ENCODE data around the gene MAP3K4. TPM values are rescaled to one million over a fixed set of nuclear protein-coding genes. Genes with fewer than 3 reads are reported as not detected.
A peak's percentile ranks its signal among the peaks of the same experiment; 100 is the strongest.

The MAP3K4 gene
- total RNA-seq, 1 donor from 2014 or later = 84.3 TPM

- H3K4me1 Mint-ChIP-seq = no peaks in the 10 kb centered on the region
- no peak for DNase-seq (ENCODE audit: low read depth, low spot score)
- H3K9me3 Mint-ChIP-seq = peaks cover 39% of the 10 kb centered on the region
- no peak for TF ChIP-seq CTCF (conservative IDR thresholded peaks at IDR 0.05)
- no peaks in the 10 kb centered on the region for H3K27me3 Mint-ChIP-seq (ENCODE audit: low read depth)
- no peak overlapping the region for H3K27ac Mint-ChIP-seq (ENCODE audit: unreplicated experiment)
- peaks cover 80% of the 10 kb centered on the region for H3K36me3 Mint-ChIP-seq (ENCODE audit: low read depth)
- peak overlapping the region; percentile 19 for H3K4me3 Mint-ChIP-seq
These were observed 136.7 kb downstream of the MAP3K4 start for GRCh38 chr6:161128230-161128629.

DNA sequence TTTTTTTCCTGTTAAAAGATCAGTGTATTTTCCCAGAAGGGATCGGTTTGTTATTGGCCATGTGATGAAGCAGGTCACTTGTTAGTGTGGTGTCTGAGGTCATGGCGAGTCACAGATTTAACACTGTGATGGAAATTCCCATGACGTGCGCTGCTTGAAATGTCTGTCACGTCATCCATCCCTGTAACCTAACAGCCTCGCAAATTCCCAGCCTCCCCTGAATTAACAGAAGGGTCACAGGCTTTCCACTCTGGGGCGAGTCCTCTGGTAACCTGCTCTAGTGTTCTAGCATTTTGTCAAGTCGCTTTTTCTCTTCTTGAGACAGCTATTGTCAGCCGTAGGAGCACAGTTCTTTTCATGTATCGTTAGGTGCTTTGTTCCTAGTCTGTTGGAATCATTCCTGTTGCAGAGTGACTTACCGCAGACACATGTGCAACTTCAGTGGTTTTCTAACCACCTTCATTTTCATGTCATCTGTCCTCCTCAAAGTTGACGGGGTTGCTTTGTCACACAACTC is 137.2 kb downstream of the MAP3K4 start:
- Mint-ChIP-seq H3K36me3 (ENCODE audit: low read depth) (peaks cover 79% of the 10 kb centered on the region), H3K27me3 (ENCODE audit: low read depth) (no peaks in the 10 kb centered on the region), H3K4me1 (no peaks in the 10 kb centered on the region), H3K4me3 (peak overlapping the region; percentile 19), H3K27ac (ENCODE audit: unreplicated experiment) (no peak overlapping the region), H3K9me3 (peaks cover 37% of the 10 kb centered on the region)
- no peak for DNase-seq (ENCODE audit: low read depth, low spot score)
- no peak for TF ChIP-seq CTCF (conservative IDR thresholded peaks at IDR 0.05)

- H3K27me3 Mint-ChIP-seq (ENCODE audit: low read depth) = no peaks in the 10 kb centered on the region
- peaks cover 7% of the 10 kb centered on the region for H3K4me1 Mint-ChIP-seq
- no peak for TF ChIP-seq CTCF (conservative IDR thresholded peaks at IDR 0.05)
- peaks cover 24% of the 10 kb centered on the region for H3K9me3 Mint-ChIP-seq
- peaks cover 74% of the 10 kb centered on the region for H3K36me3 Mint-ChIP-seq (ENCODE audit: low read depth)
- peak overlapping the region; percentile 51 for H3K4me3 Mint-ChIP-seq
- DNase-seq (ENCODE audit: low read depth, low spot score) = no peak
- no peak overlapping the region for H3K27ac Mint-ChIP-seq (ENCODE audit: unreplicated experiment)
These were observed 139.0 kb downstream of the MAP3K4 start for GRCh38 chr6:161130541-161130940.

DNA sequence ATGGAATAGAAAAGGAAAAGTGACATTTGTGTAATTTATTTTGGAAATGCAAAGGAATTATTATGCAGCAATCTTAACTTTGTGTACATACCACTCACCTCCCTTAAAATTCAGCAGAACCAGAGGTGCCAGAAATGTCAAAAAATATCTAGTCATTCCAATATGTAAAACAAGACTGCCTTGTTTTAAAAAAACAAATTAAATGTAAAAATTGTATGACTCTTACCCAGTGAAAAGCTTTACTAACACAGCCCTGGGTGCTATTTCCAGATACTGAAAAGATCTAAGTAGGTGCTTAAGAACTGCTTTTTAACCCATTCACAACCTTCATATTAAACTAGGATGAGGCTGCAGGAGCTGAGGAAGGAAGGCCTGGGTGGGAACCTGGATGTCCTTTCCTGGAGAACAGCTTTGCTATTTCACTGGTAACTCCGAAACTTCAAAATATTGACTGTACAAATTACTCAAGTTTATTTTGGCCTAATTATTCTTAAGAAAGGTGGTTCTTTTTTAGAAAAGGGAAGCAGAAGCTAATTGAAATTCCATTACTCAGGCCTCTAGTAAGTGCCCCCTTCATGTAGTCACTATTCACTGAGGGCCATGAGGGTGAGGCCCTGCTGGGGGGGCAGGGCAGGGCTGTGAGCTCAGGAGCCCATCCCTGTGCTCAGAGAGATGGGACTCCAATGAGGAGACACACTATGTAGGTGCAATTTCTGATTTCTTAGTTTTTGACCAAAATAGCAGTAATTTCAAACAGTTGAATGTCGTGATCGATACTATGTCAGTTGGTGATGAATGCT is 139.6 kb downstream of the MAP3K4 start:
- peaks cover 18% of the 10 kb centered on the region for H3K9me3 Mint-ChIP-seq
- H3K4me1 Mint-ChIP-seq = peaks cover 10% of the 10 kb centered on the region
- no peaks in the 10 kb centered on the region for H3K27me3 Mint-ChIP-seq (ENCODE audit: low read depth)
- TF ChIP-seq CTCF (conservative IDR thresholded peaks at IDR 0.05) = no peak
- H3K36me3 Mint-ChIP-seq (ENCODE audit: low read depth) = peaks cover 73% of the 10 kb centered on the region
- DNase-seq (ENCODE audit: low read depth, low spot score) = no peak
- H3K4me3 Mint-ChIP-seq = peak overlapping the region; percentile 47
- H3K27ac Mint-ChIP-seq (ENCODE audit: unreplicated experiment) = no peak overlapping the region

DNA sequence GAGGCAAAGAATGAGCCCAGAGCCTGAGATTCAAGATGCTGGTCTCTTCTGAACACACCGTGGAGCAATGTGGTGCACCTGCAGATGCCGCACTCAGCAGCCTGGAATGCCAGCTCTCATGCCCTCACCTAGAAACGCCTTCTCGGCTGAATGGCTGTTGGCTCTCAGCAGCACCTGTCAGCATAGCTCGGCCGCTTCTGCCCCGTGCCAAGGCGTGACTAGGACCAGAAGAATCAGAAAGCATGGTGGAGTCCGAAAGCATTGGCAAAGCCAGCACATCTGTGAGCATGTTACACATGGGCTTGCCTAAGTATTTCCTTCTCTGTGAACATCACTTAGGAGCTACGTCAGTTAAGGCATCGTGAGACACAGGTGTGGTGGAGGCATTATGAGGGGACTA is 140.8 kb downstream of the MAP3K4 start:
- H3K27me3 Mint-ChIP-seq (ENCODE audit: low read depth) = no peaks in the 10 kb centered on the region
- peak overlapping the region; percentile 27 for H3K27ac Mint-ChIP-seq (ENCODE audit: unreplicated experiment)
- TF ChIP-seq CTCF (conservative IDR thresholded peaks at IDR 0.05) = no peak
- no peak for DNase-seq (ENCODE audit: low read depth, low spot score)
- H3K9me3 Mint-ChIP-seq = peaks cover 12% of the 10 kb centered on the region
- peaks cover 17% of the 10 kb centered on the region for H3K4me1 Mint-ChIP-seq
- H3K36me3 Mint-ChIP-seq (ENCODE audit: low read depth) = peaks cover 73% of the 10 kb centered on the region
- H3K4me3 Mint-ChIP-seq = no peak overlapping the region

Data from neural crest cell (in vitro differentiated cells).